GM12875 (cell line): Measurements from ENCODE around the gene THEMIS.

ENCODE experiments used
- H3K4me3 ChIP-seq: one replicate; pipeline ENCODE4 v1.5.1; 2011; ENCODE audit warnings: low read depth, low read length, control low read depth
- TF ChIP-seq, protein P1 (sequence below): IDR thresholded peaks from 2 replicates; pipeline ENCODE4 v1.5.1; 2011; ENCODE audit warnings: low read depth, mild to moderate bottlenecking, control low read depth, inconsistent platforms, low read length, moderate library complexity, borderline replicate concordance; ENCODE audit not compliant: insufficient read depth

THEMIS gene, protein sequence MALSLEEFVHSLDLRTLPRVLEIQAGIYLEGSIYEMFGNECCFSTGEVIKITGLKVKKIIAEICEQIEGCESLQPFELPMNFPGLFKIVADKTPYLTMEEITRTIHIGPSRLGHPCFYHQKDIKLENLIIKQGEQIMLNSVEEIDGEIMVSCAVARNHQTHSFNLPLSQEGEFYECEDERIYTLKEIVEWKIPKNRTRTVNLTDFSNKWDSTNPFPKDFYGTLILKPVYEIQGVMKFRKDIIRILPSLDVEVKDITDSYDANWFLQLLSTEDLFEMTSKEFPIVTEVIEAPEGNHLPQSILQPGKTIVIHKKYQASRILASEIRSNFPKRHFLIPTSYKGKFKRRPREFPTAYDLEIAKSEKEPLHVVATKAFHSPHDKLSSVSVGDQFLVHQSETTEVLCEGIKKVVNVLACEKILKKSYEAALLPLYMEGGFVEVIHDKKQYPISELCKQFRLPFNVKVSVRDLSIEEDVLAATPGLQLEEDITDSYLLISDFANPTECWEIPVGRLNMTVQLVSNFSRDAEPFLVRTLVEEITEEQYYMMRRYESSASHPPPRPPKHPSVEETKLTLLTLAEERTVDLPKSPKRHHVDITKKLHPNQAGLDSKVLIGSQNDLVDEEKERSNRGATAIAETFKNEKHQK

DNA sequence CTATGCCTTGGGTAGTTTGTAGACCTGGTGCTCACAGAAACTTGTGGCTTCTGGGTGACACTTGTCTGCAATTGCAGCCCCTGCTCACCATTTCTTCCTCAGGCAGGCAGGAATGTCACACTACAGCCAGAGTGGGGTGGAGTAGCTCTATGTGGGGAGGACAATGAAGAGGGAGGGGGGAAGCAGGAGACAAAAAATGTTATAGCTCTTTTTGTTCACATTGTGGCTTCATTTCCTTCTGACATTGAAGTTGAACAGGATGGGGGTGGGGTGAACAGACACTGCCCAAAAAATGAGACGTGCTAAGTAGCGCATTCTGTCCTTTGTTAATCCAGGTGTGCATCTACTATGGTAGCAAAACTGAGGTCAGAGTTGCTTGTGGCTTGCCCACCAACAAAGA is at the start of gene THEMIS:
Gene THEMIS, minus strand, starts transcription at position 124 of the 400 bp plus-strand sequence. CDS start 126 bp downstream, outside the sequence.
- TF ChIP-seq, protein P1, sequence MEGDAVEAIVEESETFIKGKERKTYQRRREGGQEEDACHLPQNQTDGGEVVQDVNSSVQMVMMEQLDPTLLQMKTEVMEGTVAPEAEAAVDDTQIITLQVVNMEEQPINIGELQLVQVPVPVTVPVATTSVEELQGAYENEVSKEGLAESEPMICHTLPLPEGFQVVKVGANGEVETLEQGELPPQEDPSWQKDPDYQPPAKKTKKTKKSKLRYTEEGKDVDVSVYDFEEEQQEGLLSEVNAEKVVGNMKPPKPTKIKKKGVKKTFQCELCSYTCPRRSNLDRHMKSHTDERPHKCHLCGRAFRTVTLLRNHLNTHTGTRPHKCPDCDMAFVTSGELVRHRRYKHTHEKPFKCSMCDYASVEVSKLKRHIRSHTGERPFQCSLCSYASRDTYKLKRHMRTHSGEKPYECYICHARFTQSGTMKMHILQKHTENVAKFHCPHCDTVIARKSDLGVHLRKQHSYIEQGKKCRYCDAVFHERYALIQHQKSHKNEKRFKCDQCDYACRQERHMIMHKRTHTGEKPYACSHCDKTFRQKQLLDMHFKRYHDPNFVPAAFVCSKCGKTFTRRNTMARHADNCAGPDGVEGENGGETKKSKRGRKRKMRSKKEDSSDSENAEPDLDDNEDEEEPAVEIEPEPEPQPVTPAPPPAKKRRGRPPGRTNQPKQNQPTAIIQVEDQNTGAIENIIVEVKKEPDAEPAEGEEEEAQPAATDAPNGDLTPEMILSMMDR, result no peak
- no peak within 1 kb of the TSS for H3K4me3 ChIP-seq

DNA sequence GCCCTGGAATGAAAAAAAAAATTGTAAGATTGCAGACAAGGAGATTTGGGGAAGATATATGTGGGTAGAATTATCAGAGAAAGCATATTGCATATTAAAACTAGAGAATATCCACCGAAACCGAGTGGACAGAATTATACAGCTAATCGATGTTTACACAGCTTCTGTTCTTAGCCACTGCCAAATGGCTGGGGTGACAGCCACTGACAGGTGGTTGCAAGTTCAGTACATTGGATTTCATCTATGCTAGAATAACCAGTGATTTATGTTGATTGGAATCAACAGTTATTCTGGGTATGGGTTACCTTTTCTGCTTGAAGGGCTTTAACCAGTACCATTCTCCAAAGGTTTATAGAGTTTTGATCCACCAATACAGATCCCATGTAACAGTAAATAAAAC is 48.4 kb upstream of the THEMIS start:
- TF ChIP-seq, protein P1, result no peak
- no peak overlapping the region for H3K4me3 ChIP-seq

DNA sequence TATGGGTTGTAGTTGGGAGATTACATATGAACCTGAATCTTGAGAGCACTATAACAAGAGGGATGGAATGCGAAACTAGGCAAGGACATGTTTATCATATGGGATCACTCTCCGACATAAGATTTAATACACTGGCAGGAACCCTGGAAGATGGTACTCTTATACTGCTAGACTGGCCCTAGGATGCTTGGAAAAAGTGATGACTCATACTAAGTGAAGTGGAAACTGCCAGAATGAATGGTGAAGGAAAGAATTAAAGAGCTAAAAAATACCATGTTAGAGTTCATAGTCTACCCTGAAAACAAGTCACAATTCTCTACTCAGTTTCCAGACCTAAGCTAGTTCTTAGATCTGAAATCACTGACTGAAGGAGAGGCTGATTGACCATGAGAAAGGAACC is 45.5 kb upstream of the THEMIS start:
- no peak overlapping the region for H3K4me3 ChIP-seq
- TF ChIP-seq, protein P1, result no peak

DNA sequence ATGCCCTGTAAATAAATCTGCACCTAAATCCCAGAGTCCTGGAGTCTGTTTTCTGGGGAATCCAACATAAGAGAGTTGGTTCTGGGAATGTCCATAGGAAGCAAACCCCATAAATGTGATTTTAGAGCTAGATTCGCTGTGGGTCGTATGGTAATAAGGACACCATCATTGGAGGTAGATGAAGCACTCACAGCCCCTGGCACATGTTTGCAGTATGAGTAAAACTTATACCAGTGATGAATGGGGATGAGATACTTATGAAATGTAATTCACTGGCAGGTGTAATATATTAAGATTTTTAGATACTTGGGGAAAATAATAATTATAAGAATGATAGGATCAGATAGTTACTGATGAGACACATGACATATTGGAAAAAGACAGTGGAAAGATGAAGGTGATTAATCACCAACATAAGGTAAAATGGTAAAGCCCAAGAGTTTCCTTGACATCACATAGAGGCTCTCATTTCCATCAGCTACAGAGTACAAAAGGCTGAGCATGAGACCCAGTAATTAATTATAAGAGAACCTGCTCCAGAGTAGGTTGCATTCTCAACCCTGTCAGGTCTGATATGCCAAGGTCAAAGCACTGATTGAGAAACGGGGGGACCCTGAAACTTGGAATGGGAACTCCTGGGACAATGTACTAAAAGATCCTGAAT is 44.7 kb upstream of the THEMIS start:
- TF ChIP-seq, protein P1, result no peak

DNA sequence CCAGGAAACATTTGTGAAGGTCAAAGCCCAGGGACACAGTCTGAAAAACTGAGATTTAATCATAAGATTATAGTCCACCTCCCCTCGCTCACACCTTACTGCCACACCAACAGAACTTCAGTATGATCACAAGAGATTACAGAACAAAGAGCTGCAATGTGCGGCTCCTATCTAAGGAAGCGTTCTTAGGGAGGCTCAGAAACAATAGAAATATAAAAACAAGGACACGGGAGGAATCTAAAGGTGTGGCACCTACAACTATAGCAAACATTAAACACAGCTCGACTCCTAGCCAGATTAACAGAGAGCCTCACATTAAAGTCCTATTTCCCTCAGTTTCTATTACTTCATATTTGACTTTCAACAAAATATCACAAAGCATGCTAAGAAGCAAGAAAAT is 40.4 kb upstream of the THEMIS start:
- H3K4me3 ChIP-seq, result no peak overlapping the region
- TF ChIP-seq, protein P1, result no peak

More for the DNA sequence above, 44.7 kb upstream of the THEMIS start:
- H3K4me3 ChIP-seq, result no peak overlapping the region

DNA sequence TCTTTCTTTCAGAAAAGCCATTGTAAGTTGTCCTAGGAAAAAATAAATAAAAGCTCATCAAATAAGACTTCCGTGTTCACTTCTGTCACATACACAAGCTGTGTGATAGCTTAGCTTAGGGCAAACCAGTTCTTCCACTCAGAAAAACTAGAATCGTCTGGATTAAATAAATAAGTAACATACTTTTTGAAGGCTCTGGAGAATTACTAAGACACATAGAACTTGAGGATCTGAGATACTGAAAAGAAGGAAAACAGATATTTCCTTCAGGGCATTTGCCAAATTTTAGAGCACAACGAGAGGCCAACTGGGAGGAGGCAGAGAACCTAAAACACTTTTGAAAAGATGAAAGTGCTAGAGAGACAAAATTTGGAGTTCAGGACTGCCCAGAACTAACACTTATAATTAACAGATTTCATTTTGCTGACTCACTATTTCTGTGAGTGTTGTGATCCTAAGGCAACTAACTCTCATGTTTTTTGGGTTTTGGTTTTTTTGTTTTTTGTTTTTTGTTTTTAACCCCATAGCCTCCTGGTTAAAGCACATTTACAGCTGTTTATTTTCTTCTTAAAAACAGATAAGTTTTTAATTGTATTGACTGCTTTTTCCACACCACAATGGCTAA is 38.7 kb upstream of the THEMIS start:
- TF ChIP-seq, protein P1, result no peak
- no peak overlapping the region for H3K4me3 ChIP-seq
